NCI-H2107 treated with DMSO at 0.1 percent for 48 hours (cell line): ENCODE data around the gene BRD1.

ENCODE experiments used
- DNase-seq: peaks from one replicate; lab custom pipeline; 2025; ENCODE audit not compliant: unreplicated experiment; lab: John Stamatoyannopoulos, UW

The BRD1 gene

GRCh38 chr22:49734882-49735281, 92.8 kb downstream of the BRD1 start:
- DNase-seq = no peak

GRCh38 chr22:49734390-49734789, 93.3 kb downstream of the BRD1 start:
- DNase-seq = peak; percentile 77

- DNase-seq = no peak
Measured at GRCh38 chr22:49733631-49734030, 94.0 kb downstream of the BRD1 start.

- DNase-seq = no peak
Measured at GRCh38 chr22:49730656-49731055, 97.0 kb downstream of the BRD1 start.

- no peak for DNase-seq
Measured at GRCh38 chr22:49728570-49729271, 99.0 kb downstream of the BRD1 start.

GRCh38 chr22:49727881-49728569, 99.6 kb downstream of the BRD1 start:
- DNase-seq = no peak

- DNase-seq = no peak
Measured at GRCh38 chr22:49727191-49727880, 100.3 kb downstream of the BRD1 start.

- no peak for DNase-seq
Measured at GRCh38 chr22:49726701-49727101, 101.0 kb downstream of the BRD1 start.

GRCh38 chr22:49726022-49726681, 101.5 kb downstream of the BRD1 start:
- DNase-seq = no peak

- DNase-seq = no peak
Measured at GRCh38 chr22:49725516-49725915, 102.2 kb downstream of the BRD1 start.

- peak; percentile 38 for DNase-seq
Measured at GRCh38 chr22:49724893-49725489, 102.7 kb downstream of the BRD1 start.

GRCh38 chr22:49724030-49724892, 103.4 kb downstream of the BRD1 start:
- no peak for DNase-seq

GRCh38 chr22:49723478-49724029, 104.1 kb downstream of the BRD1 start:
- no peak for DNase-seq
